Hematopoietic multipotent progenitor cell treated with erythropoietin and hydrocortisone succinate and interleukin-3 and kit ligand, for 17 days (in vitro differentiated cells): ENCODE results near the gene HSPB9.
A peak's percentile ranks its signal among the peaks of the same experiment; 100 is the strongest.
"Not testable (repeated sequence)": the region's sequence is repeated elsewhere in the genome, so short reads cannot be mapped to it uniquely, and the experiment has no call there.

Experiments used
- DNase-seq: peaks from one replicate; pipeline ENCODE4 v3.0.0-alpha.2; 2015; ENCODE audit warnings: low spot score

Gene HSPB9

DNA sequence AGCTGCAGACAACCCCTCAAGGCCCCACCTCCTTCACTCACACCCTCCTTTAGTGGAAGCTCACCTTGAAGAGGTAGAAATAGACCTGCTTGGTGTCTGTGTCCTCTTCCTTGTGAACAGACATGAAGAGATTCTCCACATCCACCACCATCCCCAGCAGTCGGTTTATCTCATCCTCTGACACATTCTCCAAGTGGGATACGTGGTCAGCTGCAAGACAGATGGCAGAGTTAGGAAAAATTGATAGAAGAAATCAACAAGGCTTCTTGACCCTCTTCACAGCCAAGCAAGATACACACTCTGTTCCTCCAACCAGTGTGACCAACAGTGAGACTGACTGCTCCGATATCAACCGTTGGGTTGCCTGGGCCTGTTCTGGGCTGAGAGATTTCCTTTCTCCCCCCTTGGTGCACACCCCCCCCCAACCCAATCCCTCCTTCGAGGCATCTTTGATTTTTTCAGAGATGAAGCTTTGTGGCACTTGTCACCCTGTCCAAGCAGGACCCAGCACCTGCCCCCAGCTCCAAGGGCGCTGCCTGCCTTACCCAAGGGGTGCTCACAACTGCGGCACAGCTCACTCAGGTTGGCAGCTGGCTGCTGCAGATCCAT, 2.3 kb upstream of the HSPB9 start:
- DNase-seq, result no peak

DNA sequence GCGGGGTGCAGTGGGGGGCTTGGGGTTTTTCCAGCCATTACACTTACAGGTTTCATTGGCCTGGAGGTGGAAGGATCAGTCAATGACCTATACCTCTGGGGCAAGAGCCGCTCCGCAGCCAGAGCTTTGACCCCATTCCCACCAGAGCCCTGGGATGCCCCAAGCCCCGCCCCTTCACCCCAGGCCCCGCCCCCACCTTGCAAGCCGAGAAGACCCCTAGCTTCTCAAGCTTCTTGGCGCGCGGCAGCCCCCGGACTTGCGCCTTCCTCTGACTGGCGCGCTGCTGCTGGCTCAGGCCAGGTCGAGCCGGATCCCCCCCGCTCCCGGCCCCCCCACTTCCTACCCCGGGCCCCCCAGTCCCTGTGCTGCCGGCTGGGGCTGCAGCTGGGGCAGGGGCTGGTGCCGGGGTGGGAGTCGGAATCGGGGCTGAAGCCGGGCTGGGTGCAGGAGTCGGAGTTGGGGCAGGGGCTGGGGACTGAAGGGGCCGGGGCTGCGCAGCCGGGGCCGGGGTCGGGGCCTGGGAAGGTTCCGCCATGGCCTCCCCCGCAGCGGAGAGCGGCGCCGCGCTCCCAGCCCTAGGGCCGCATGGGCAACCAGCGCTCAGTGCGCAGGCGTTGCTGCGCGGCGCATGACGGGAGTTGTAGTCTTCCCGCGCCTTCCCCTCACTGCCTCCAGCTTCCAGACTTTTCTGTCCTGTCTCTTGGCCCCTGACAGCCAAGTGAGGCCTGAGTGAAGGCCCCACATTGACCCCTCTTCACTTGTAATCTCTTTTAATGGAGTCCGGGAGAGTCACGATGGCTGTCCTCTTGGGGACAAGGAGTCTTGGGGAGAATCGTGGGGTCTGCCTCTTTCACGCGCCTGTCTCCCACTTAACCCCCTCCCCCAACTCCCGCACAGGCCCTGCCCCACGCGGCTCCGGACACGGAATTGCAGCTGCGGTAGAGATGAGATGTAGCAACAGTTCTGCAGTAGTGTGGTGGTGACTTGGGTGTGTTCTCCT, 1.5 kb upstream of the HSPB9 start, which contains the start of gene KAT2A:
Gene KAT2A, minus strand, starts transcription at position 598 of the 1,000 bp plus-strand sequence. Its CDS starts 63 bp downstream, at position 535.
- DNase-seq, result peak; percentile 70

- no peak for DNase-seq
Observed at GRCh38 chr17:42124256-42124655, 1.7 kb downstream of the HSPB9 start.

- DNase-seq, result no peak
Observed at GRCh38 chr17:42125565-42125964, 3.0 kb downstream of the HSPB9 start.

DNA sequence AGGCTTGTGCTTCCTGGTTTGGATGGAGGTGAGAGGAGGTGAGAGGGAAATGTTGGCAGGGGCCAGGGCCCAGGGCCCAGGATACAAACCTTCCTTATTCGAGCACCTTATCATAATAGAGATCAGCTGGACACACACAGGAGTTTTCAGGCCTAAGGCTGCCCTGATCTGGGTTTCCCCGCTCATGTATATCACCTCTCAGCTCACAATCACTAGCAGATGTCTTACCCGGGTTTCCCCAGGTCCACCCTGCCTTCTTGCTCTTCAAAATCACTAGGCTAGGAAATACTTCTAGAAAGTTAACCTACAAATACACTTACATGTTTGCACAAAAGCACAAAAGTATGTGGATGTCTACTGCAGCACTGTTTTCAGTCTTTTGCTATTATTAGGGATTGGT, 4.2 kb downstream of the HSPB9 start:
- DNase-seq, result no peak

- no peak for DNase-seq
Observed at GRCh38 chr17:42127414-42127813, 4.8 kb downstream of the HSPB9 start.

GRCh38 chr17:42129109-42129837, 6.7 kb downstream of the HSPB9 start:
- DNase-seq, result no peak

- no peak for DNase-seq
Observed at GRCh38 chr17:42130310-42130936, 7.8 kb downstream of the HSPB9 start.

- no peak for DNase-seq
Observed at GRCh38 chr17:42131232-42131631, 8.6 kb downstream of the HSPB9 start.

GRCh38 chr17:42131981-42132432, 9.4 kb downstream of the HSPB9 start:
- DNase-seq, result no peak

DNA sequence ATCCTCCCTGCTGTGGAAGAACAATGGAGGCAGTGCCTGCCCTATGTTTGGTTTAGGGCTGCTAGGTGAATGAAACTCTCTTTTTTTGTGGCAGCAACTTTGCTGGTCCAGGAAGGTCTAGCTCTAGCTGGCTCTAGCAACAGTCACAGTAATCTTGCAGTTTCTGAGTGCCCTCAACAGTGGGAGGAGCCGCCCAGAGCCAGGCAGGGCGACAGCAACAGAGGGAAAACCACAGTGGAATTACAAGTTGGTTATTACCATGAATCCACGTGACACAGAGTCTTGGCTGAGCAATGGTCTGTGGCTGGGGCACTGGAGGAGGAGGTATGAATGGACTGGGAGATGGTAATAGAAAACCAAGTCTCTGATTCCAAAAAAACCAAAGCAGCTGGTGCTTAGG, 10.3 kb downstream of the HSPB9 start:
- DNase-seq, result no peak

- DNase-seq, result peak; percentile 41
Observed at GRCh38 chr17:42133461-42134041, 10.9 kb downstream of the HSPB9 start.

DNA sequence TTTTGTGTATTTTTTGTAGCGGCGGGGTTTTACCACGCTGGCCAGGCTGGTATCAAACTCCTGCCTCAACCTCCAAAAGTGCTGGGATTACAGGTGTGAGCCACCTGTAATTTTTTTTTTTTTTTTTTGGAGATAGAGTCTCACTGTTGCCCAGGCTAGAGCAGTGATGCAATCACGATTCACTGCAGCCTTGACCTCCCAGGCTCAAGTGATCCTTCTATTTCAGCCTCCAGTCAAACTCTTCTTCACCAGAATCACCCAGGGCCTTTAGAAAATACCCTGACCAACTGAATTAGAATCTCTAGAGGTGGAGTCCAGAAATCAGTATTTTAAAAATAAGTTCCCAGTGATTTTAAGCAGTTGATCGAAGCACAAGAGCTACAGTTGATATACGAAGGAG, 12.5 kb downstream of the HSPB9 start:
- DNase-seq, result no peak

- DNase-seq, result no peak
Observed at GRCh38 chr17:42135664-42136653, 13.4 kb downstream of the HSPB9 start.

- DNase-seq, result no peak
Observed at GRCh38 chr17:42136654-42137051, 14.0 kb downstream of the HSPB9 start.

DNA sequence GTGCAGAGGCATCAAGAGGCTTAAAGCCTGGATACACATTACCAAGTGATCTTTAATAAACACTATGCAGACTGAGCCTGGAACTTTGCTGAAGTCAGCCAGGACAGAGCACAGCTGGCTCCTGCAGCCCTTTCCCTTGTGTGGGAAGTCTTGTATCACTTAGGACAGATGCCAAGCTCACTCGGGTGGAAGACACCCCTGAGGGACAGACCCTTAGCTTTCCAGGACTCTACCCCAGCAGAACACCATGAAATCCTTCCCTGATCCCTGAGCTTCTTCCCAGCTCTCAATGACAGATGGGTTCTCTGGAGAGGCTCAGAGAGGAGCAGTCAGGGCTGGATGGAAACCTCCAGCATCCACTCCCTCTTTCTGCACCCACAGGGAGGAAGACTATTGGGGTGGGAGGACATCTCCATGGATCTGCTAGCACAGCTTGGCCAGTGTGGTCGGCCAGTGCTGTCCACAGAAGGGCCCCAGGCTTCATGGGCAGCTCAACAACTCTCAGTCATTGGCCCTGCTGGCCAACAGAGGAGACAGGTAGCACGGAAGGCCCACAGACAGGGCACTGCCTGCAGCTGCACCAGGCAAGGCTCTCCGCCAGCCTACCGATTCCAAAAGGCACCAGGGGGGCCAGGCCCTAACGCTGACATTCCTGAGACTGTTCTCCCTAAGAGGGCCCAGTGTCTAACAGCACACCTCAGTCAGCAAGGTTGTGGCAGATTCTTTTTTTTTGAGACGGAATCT, 16.3 kb downstream of the HSPB9 start:
- no peak for DNase-seq

DNA sequence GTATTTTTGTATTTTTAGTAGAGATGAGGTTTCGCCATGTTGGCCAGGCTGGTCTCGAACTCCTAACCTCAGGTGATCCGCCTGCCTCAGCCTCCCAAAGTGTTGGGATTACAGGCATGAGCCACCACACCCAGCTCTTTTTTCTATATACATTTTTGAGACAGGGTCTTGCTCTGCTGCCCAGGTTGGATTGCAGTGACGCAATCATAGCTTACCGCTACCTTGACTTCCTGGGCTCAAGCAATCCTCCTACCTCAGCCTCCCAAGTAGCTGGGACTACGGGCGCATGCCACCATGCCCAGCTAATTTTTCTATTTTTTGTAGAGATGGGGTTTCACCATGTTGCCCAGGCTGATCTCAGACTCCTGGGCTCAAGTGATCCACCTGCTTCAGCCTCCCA, 18.1 kb downstream of the HSPB9 start:
- DNase-seq, result not testable (repeated sequence)

GRCh38 chr17:42141382-42141781, 18.8 kb downstream of the HSPB9 start:
- no peak for DNase-seq

DNA sequence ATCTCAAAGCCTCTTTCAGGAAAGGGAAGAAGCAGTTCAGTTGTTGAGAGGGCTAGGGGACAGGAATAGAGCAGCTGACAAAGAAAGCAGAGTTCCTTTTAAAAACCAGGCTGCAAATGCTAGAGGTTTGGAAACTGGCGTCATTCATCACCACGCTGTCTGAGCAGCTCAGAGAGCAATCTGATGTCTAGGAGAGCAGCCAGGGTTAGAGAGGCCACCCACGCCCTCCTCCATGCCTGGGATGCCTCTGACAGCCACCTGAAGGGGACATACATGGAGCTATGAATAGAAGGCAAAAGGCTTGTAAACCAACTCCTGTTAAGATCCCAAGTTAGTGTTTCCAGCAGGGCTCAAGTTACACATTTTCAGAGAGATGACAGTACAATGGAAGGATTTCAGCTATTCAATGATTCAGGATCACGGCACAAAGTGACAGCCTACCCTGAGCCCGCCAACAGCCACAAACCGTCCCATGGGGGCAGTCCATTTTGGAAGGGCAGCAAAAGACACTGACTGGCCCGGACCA, 19.8 kb downstream of the HSPB9 start:
- no peak for DNase-seq
